ENCODE data around the gene PRR23E.

DNA sequence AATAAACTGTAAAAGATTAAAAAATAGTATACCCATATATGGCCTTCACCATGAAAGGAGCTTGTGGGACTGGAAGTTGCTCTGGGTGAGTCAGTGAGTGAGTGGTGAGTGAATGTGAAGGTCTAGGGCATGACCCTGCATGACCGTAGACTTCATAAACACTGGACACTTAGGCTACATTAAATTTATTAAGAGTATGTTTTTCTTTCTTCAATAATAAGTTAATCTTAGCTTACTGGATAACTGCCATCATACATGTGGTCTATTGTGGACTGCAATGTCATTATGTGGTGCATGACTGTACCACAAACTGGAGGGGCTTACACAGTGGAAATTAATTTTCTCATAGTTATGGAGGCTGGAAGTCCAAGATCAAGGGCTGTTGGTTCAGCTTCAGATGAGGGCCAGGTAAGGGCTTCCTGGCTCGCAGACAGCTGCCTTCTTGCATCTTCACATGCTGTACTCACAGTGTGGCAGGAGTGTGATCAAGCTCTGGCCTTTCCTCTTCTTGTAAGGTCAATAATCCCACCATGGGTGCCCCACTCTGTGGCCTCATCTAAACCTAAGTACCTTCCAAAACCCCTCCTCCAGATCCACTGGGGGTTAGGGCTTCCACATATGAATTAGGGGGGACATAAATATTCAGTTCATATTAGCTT is 40.8 kb upstream of the PRR23E start:
- TF ChIP-seq, protein P1, sequence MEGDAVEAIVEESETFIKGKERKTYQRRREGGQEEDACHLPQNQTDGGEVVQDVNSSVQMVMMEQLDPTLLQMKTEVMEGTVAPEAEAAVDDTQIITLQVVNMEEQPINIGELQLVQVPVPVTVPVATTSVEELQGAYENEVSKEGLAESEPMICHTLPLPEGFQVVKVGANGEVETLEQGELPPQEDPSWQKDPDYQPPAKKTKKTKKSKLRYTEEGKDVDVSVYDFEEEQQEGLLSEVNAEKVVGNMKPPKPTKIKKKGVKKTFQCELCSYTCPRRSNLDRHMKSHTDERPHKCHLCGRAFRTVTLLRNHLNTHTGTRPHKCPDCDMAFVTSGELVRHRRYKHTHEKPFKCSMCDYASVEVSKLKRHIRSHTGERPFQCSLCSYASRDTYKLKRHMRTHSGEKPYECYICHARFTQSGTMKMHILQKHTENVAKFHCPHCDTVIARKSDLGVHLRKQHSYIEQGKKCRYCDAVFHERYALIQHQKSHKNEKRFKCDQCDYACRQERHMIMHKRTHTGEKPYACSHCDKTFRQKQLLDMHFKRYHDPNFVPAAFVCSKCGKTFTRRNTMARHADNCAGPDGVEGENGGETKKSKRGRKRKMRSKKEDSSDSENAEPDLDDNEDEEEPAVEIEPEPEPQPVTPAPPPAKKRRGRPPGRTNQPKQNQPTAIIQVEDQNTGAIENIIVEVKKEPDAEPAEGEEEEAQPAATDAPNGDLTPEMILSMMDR (IDR thresholded peaks at IDR 0.05): no peak
- no peak for TF ChIP-seq POLR2A (IDR thresholded peaks at IDR 0.05)
